HG02943 (cell line): ENCODE results near the gene IL20.

Source experiments
- ATAC-seq: cut with Tn5 transposase; IDR thresholded peaks from one replicate; pipeline ENCODE4 v1.9.1; 2021; ENCODE audit warnings: mild to moderate bottlenecking, low read depth, moderate library complexity; ENCODE audit not compliant: unreplicated experiment

IL20 gene

DNA sequence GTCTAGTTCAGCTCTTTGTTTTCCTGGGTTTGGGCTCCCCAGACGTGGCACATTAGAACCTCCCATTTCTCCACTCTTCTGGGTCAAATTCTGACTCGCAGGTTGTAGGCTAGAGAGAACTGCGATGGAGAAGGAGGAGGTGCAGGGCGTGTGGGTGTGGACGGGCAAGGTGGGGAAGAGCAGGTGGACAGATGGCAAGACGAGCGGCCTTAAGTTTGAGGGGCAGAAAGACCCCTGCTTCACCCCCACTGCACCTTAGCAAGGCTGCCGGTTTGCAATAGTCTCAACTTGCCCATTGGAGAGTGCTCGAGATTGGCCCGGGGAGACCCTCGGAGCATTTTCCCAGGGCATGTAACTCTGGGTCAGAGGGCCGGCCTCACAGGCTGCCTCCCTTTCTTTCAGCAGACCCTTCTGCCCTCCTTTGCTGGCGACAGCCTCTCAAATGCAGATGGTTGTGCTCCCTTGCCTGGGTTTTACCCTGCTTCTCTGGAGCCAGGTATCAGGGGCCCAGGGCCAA, 33.5 kb downstream of the IL20 start:
- ATAC-seq, result no peak

DNA sequence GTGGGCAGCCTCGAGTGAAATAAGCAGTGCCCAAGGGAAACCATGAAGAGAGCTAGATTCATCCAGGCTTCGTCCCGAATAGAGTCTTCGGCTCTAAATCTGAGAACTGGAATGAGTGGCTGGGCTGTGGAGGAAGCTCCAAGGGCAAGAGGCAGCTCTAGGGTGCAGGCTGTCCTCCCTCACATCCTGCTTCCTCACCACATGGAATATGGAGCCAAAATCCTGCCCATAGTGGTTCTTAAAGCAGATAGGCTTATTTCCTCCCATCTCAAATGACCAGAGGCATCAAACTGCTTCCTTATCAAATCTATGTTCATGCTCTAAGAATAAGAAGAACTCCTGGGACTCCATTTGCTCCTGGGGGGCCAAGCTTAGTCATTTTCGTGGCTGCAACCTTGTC, 34.3 kb downstream of the IL20 start:
- no peak for ATAC-seq

DNA sequence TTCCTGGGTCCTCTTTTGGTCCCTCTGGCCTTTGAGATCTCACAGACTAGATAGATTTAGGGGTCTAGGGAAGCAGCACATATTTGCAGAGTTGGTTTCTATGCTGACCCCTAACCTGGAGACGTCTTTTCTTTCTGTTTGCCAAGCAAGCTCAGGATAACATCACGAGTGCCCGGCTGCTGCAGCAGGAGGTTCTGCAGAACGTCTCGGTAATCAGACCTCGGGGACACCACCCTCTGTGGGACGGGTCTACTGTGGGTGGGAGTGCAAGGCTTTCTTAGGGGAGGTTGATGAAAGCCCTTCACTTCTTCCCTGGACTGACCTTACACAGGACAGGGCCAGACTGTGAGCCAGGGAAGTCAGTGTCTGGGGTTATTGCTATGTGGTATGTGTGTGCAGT, 34.7 kb downstream of the IL20 start:
- ATAC-seq, result no peak

DNA sequence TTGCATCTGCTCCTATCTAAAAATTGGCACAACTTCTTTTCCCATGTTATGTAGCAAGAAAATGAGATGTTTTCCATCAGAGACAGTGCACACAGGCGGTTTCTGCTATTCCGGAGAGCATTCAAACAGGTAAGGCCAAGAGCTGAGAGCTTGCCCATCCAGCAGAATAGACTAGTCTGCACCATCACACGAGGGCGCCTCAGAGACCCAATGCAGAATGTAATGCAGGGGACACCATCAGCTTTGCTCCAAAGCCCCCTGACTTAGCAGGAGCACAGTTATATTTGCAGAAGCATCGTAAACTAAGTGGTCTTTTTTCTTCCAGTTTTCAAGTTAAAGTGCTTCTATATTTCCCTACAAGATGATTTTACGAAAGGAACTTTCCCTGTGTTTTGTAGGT, 36.5 kb downstream of the IL20 start:
- no peak for ATAC-seq

- ATAC-seq, result no peak
These were observed 37.3 kb downstream of the IL20 start for GRCh38 chr1:206902702-206903101.

DNA sequence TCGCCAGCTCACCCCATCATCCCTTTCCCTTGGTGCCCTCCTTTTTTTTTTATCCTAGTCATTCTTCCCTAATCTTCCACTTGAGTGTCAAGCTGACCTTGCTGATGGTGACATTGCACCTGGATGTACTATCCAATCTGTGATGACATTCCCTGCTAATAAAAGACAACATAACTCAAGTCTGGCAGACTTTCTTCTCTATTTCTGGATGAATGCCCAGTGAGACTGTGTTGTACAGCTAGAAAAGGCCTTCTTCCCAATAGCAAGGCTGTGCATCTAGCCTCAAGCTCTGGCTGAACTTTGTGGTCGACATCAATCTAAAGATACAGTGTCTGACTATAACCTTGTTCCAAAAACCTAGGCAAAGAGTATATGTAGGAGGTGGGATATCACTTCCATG, 38.3 kb downstream of the IL20 start:
- no peak for ATAC-seq

DNA sequence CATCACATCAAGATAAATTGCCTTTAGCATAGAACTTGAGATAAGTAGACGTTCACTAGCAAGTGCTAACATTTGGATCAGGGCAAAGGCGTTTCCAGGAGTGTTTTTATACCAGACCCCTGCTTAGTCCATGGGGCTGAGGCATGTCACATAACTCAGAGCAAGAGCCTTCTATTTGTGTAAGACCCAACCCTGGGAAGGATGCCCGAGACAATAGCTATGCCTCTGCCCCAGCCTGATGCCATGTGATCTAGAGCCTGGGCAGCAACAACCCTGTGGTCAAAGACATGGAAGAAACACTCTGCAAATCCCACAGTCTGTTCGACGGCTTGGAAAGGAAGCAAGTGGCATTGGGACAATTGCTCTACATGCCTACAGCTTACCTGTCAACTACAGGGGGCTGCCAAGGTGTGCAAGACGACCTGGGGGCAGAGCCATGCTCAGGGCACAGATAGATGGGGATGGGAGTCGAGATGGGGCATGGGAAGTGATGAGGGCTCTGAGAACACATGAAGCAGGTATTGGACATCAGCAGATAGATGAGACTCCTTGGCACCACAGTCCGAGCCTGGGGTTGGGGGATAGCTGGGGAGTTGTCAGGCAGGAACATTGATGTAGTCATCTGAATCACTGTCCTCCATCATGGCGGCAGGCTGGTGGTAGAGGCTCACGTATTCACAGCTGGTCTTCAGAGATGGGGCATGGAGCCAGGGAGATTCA, 39.2 kb downstream of the IL20 start:
- no peak for ATAC-seq

GRCh38 chr1:206905295-206906164, 40.1 kb downstream of the IL20 start:
- ATAC-seq, result no peak

- ATAC-seq, result no peak
These were observed 42.0 kb downstream of the IL20 start for GRCh38 chr1:206907304-206907991.

DNA sequence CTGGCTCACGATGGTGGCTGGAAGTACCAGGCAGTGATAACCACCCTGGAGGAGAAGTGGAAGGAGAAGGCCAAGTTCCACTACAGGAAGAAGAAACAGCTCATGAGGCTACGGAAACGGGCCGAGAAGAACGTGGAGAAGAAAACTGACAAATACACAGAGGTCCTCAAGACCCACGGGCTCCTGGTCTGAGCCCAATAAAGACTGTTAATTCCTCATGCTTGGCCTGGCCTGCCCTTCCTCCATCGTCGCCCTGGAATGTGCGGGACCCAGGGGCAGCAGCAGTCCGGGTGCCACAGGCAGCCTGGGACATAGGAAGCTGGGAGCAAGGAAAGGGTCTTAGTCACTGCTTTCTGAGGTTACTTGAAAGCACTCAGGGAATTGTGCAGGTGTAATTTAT, 42.6 kb downstream of the IL20 start:
- no peak for ATAC-seq

DNA sequence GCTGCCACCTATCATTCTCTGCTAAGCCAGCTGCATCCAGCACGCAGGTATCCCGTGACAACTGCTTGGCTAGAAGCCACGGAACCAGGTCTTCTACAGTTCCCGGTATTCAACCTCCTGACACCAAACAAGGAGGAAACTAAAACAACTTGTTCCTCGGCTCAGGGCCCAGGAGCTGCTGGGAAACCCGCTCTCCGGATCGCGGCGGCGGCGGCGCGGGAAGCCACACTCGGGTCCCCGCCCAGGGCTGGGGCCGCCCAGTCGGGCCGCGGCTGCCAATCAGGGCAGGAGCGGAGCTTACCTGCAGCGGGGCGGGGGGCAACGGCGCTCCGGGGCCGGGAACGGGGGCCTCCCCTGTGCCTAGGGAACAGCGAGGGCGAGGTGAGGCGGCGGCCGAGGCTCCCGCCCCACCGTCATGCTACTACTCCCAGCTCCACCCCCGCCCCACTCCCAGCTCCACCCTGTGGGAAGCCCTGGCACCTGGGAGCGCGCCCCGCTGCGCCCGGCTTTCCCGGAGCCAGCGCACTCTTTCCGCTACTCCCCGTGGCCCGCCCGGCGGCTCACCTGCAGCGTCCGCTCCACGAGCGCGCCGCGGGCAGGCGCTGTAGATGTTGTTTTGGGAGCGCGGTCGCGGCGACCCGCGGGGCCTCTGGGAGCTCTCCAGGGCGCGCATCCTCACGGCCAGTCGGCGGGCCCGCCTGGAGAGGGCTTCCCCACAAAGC, 43.9 kb downstream of the IL20 start:
- no peak for ATAC-seq

DNA sequence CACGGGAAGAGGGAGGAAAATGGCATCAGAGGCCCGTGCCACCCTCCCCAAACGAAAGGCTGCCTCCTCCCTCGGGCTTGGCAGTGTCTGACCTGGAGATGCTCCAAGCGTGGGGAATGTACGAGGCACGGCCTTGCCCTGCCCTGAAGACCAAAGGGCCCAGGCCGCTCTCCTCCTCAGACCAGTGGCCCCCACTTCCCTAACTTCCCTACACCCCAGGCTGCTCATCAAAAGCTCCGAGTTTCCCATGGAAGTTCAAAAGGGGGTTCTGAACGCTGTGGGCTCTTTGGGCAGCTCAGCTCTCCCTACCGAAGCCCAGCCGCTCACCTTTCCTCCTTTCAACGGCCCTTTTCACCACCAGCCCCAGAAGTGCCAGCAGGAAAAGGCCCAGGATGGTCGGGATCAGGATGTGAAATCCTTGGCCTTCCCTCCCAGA, 44.5 kb downstream of the IL20 start:
- no peak for ATAC-seq

DNA sequence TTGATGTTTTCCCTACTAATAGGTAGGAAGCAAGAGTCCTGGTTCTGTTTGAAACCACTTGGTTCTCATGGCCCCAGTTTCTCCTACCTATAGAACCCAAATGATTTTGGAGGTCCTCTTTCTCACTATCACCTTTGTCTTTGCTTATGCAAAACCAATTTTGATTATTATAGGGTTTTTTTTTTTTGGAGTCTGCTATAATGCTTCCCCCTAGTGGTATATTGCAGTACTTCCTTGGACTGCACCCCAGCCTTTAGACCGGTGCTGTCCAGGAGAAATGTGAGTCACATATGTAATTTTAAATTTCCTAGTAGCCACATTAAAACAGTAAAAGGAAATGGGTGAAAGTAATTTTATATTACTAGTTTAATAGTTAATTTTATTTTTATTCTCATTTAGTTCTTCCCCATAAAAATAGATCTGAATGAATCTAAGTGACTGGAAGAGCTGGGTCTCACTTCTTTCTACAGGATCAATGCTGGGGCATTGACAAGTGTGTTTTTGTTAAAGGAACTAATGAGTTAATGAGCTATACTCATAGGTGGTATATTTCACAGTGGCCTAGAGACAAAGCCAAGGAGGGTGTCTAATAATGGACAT, 45.7 kb downstream of the IL20 start:
- ATAC-seq, result no peak

- no peak for ATAC-seq
These were observed 47.1 kb downstream of the IL20 start for GRCh38 chr1:206912445-206913095.

DNA sequence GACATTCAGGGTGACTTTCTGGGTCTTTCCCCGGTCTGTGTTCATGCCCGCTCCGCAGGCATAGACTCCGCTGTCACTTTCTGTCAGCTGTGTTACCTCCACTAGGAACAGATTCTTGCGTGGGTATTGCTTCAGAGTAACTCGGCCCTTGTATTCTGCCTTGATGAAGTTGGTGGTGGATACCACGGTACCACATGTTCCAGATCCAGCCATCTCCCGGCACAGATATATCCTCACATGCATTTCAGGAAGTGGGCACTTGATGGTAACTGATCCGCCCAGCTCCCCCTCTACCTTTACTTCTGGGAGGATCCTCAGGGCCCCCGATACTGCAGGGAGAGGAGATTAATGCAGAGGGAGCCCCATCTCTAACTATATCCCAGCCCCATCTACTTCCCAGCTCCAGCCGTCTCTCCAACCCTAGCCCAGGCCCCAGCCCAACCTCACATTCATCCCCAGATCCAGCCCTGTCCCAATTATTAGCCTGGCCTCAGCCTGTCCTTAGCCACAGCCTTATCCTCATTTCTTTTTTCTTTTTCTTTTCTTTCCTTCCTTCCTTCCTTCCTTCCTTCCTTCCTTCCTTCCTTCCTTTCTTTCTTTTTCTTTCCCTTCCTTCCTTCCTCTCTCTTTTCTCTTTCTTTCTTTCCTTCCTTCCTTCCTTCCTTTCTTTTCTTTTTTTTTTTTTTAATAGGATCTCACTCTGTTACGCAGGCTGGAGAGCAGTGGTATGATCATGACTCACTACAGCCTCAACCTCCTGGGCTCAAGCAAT, 48.5 kb downstream of the IL20 start:
- ATAC-seq, result no peak

- no peak for ATAC-seq
These were observed 49.8 kb downstream of the IL20 start for GRCh38 chr1:206915030-206915735.

- ATAC-seq, result no peak
These were observed 50.7 kb downstream of the IL20 start for GRCh38 chr1:206916000-206916709.

DNA sequence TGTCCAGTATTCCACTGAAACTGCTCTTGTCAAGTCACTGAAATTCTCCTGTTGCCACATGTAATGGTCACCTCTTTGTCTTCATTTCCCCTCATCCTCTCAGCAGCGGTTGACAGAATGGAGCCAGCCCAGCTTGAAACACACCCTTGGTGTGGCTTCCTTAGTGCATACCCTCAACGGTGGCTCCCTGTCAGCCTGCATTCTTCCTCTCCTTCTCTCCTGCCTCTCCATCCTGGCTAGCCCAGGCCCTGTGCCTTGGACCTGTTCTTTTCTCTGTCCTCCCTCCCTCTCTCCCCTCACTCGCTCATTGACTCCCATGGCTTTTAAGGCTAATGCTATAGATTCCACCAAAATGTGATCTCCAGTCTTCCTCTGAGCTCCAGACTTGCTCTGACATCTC, 52.7 kb downstream of the IL20 start:
- no peak for ATAC-seq
